HEK293 (cell line): Measurements from ENCODE around the gene PANX2.
"Not testable (repeated sequence)": the region's sequence is repeated elsewhere in the genome, so short reads cannot be mapped to it uniquely, and the experiment has no call there.

Experiments
- CTCF ChIA-PET: fragments of 350-600 bp; formaldehyde crosslinking; extraction: SDS; loops from one replicate; lab custom pipeline; 2021; ENCODE audit warnings: antibody characterized with exemption; lab: Yijun Ruan, JAX
- POLR2A ChIA-PET: fragments of 300-600 bp; formaldehyde crosslinking; extraction: SDS; loops from one replicate; lab custom pipeline; 2020; ENCODE audit warnings: antibody characterized with exemption, inconsistent platforms; lab: Yijun Ruan, JAX
- H3K27ac ChIP-seq: fragments of 200-500 bp; sonication (Bioruptor generic); 2 replicates; pipeline ENCODE4 v1.5.1; 2014; ENCODE audit warnings: low read depth, low read length, control low read depth, inconsistent platforms; ENCODE audit errors: extremely low read depth
- H3K36me3 ChIP-seq, 2 experiments: fragments of 200-500 bp in 1 of 2; sonication (Bioruptor generic) in 1 of 2; 1 replicate in 1 of 2; 2 replicates in 1 of 2; pipeline ENCODE4 v1.5.1; 2014 to 2017; ENCODE audit warnings: inconsistent platforms in 2 of 2, low read length in 2 of 2; ENCODE audit not compliant: control insufficient read depth in 2 of 2, insufficient read depth in 1 of 2
- H3K4me1 ChIP-seq: fragments of 200-500 bp; sonication (Bioruptor generic); 2 replicates; pipeline ENCODE4 v1.5.1; 2014; ENCODE audit warnings: mild to moderate bottlenecking, low read length, inconsistent platforms; ENCODE audit not compliant: control insufficient read depth, insufficient read depth
- H3K4me3 ChIP-seq: 2 replicates; pipeline ENCODE4 v1.5.1; 2011; ENCODE audit warnings: low read depth, mild to moderate bottlenecking, control low read depth, low read length, moderate library complexity
- H3K9me3 ChIP-seq: fragments of 200-500 bp; sonication (Bioruptor generic); 2 replicates; pipeline ENCODE4 v1.5.1; 2014; ENCODE audit warnings: low read depth, low read length, inconsistent platforms; ENCODE audit not compliant: control insufficient read depth, insufficient read depth
- GLIS2 ChIP-seq: fragments of 450-650 bp; formaldehyde crosslinking; IDR thresholded peaks from 2 replicates; pipeline ENCODE4 v1.5.1; 2016; ENCODE audit warnings: missing biosample characterization, missing genetic modification characterization
- SALL2 ChIP-seq: fragments of 450-650 bp; formaldehyde crosslinking; IDR thresholded peaks from 2 replicates; pipeline ENCODE4 v1.5.0; 2017; ENCODE audit warnings: missing biosample characterization, mild to moderate bottlenecking, missing genetic modification characterization, borderline replicate concordance
- SCRT1 ChIP-seq: fragments of 450-650 bp; formaldehyde crosslinking; IDR thresholded peaks from 2 replicates; pipeline ENCODE4 v1.5.1; 2016; ENCODE audit warnings: missing biosample characterization, missing genetic modification characterization, borderline replicate concordance
- SETDB1 ChIP-seq: IDR thresholded peaks from one replicate; pipeline ENCODE4 v1.6.1; 2017; ENCODE audit warnings: mild to moderate bottlenecking, low read length, moderate library complexity, mixed read lengths; ENCODE audit not compliant: insufficient read length
- YY2 ChIP-seq: fragments of 450-650 bp; formaldehyde crosslinking; IDR thresholded peaks from 2 replicates; pipeline ENCODE4 v1.5.1; 2016; ENCODE audit warnings: missing biosample characterization, missing genetic modification characterization
- ZBTB17 ChIP-seq: fragments of 450-650 bp; formaldehyde crosslinking; IDR thresholded peaks from 2 replicates; pipeline ENCODE4 v1.5.1; 2016; ENCODE audit warnings: missing biosample characterization, missing genetic modification characterization
- ZIC2 ChIP-seq: fragments of 450-650 bp; formaldehyde crosslinking; IDR thresholded peaks from 2 replicates; pipeline ENCODE4 v1.5.1; 2016; ENCODE audit warnings: missing biosample characterization, missing genetic modification characterization
- ZNF155 ChIP-seq: fragments of 450-650 bp; formaldehyde crosslinking; IDR thresholded peaks from 2 replicates; pipeline ENCODE4 v1.5.1; 2016; ENCODE audit warnings: missing biosample characterization, missing genetic modification characterization
- ZNF174 ChIP-seq: fragments of 450-650 bp; formaldehyde crosslinking; IDR thresholded peaks from 2 replicates; pipeline ENCODE4 v1.5.0; 2017; ENCODE audit warnings: missing biosample characterization, mild to moderate bottlenecking, missing genetic modification characterization
- ZNF266 ChIP-seq: fragments of 450-650 bp; formaldehyde crosslinking; IDR thresholded peaks from 2 replicates; pipeline ENCODE4 v1.5.1; 2016; ENCODE audit warnings: missing biosample characterization, missing genetic modification characterization, low read depth
- ZNF37A ChIP-seq: fragments of 450-650 bp; IDR thresholded peaks from 2 replicates; pipeline ENCODE4 v1.5.1; 2018; ENCODE audit warnings: missing biosample characterization, missing genetic modification characterization
- ZNF404 ChIP-seq: fragments of 450-650 bp; formaldehyde crosslinking; IDR thresholded peaks from 2 replicates; pipeline ENCODE4 v1.5.1; 2017; ENCODE audit warnings: missing biosample characterization, missing genetic modification characterization
- ZNF423 ChIP-seq: fragments of 450-650 bp; formaldehyde crosslinking; IDR thresholded peaks from 2 replicates; pipeline ENCODE4 v1.5.1; 2016; ENCODE audit warnings: missing biosample characterization, missing genetic modification characterization
- ZNF473 ChIP-seq: fragments of 450-650 bp; formaldehyde crosslinking; IDR thresholded peaks from 2 replicates; pipeline ENCODE4 v1.5.1; 2017; ENCODE audit warnings: missing biosample characterization, missing genetic modification characterization
- ZNF530 ChIP-seq: fragments of 450-650 bp; formaldehyde crosslinking; IDR thresholded peaks from 2 replicates; pipeline ENCODE4 v1.5.1; 2016; ENCODE audit warnings: low read depth, missing biosample characterization, missing genetic modification characterization
- ZNF629 ChIP-seq: fragments of 450-650 bp; formaldehyde crosslinking; IDR thresholded peaks from 2 replicates; pipeline ENCODE4 v1.5.1; 2017; ENCODE audit warnings: missing biosample characterization, missing genetic modification characterization
- ZNF776 ChIP-seq: fragments of 450-650 bp; formaldehyde crosslinking; IDR thresholded peaks from 2 replicates; pipeline ENCODE4 v1.5.0; 2017; ENCODE audit warnings: missing biosample characterization, missing genetic modification characterization, borderline replicate concordance
- ZSCAN16 ChIP-seq: fragments of 450-650 bp; formaldehyde crosslinking; IDR thresholded peaks from 2 replicates; pipeline ENCODE4 v1.5.1; 2016; ENCODE audit warnings: missing biosample characterization, missing genetic modification characterization
- TF ChIP-seq, protein P1 (sequence below): fragments of 450-650 bp; formaldehyde crosslinking; IDR thresholded peaks from 2 replicates; pipeline ENCODE4 v1.5.1; 2016; ENCODE audit warnings: missing biosample characterization, missing genetic modification characterization
- TF ChIP-seq, protein P2 (sequence below): fragments of 450-650 bp; formaldehyde crosslinking; IDR thresholded peaks from 2 replicates; pipeline ENCODE4 v1.5.1; 2016; ENCODE audit warnings: missing biosample characterization, missing genetic modification characterization
- TF ChIP-seq, protein P3 (sequence below): fragments of 450-650 bp; formaldehyde crosslinking; IDR thresholded peaks from 2 replicates; pipeline ENCODE4 v1.5.1; 2016; ENCODE audit warnings: missing biosample characterization, missing genetic modification characterization, low read depth
- TF ChIP-seq, protein P4 (sequence below): fragments of 450-650 bp; IDR thresholded peaks from 2 replicates; pipeline ENCODE4 v1.5.1; 2018; ENCODE audit warnings: missing biosample characterization, missing genetic modification characterization
- TF ChIP-seq, protein P5 (sequence below): fragments of 450-650 bp; formaldehyde crosslinking; IDR thresholded peaks from 2 replicates; pipeline ENCODE4 v1.5.1; 2017; ENCODE audit warnings: missing biosample characterization, missing genetic modification characterization

PANX2 gene

DNA sequence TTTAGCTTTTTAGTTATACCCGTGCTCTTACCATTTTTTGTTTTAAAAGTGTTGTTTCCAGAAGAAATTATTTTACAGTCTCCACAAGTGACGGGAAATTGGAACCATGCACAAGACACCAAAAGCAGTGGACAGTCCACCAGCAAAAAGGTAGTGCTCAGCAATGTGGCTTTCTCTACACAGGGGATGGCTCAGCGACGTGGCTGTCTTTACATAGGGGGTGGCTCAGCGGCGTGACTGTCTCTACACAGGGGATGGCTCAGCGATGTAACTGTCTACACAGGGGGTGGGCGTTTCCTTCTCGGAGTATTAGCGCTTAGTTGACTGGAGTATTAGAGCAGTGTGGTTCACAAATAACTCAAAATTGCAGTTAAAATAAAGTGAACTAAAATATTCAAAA lies 36.0 kb upstream of the PANX2 start (continued):
- TF ChIP-seq, protein P1, sequence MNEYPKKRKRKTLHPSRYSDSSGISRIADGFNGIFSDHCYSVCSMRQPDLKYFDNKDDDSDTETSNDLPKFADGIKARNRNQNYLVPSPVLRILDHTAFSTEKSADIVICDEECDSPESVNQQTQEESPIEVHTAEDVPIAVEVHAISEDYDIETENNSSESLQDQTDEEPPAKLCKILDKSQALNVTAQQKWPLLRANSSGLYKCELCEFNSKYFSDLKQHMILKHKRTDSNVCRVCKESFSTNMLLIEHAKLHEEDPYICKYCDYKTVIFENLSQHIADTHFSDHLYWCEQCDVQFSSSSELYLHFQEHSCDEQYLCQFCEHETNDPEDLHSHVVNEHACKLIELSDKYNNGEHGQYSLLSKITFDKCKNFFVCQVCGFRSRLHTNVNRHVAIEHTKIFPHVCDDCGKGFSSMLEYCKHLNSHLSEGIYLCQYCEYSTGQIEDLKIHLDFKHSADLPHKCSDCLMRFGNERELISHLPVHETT: no peak
- no peak for TF ChIP-seq ZNF37A (tag by site-specific recombination)
- TF ChIP-seq, protein P2, sequence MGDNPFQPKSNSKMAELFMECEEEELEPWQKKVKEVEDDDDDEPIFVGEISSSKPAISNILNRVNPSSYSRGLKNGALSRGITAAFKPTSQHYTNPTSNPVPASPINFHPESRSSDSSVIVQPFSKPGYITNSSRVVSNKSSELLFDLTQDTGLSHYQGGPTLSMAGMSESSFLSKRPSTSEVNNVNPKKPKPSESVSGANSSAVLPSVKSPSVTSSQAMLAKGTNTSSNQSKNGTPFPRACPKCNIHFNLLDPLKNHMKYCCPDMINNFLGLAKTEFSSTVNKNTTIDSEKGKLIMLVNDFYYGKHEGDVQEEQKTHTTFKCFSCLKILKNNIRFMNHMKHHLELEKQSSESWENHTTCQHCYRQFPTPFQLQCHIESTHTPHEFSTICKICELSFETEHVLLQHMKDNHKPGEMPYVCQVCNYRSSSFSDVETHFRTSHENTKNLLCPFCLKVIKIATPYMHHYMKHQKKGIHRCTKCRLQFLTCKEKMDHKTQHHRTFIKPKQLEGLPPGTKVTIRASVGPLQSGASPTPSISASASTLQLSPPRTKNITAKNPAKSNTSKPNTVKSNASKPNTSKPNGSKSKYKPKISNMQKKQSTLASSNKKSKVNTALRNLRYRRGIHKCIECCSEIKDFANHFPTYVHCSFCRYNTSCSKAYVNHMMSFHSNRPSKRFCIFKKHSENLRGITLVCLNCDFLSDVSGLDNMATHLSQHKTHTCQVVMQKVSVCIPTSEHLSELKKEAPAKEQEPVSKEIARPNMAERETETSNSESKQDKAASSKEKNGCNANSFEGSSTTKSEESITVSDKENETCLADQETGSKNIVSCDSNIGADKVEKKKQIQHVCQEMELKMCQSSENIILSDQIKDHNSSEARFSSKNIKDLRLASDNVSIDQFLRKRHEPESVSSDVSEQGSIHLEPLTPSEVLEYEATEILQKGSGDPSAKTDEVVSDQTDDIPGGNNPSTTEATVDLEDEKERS (tag by site-specific recombination): no peak
- TF ChIP-seq ZNF776 (tag by site-specific recombination): no peak
- TF ChIP-seq, protein P3, sequence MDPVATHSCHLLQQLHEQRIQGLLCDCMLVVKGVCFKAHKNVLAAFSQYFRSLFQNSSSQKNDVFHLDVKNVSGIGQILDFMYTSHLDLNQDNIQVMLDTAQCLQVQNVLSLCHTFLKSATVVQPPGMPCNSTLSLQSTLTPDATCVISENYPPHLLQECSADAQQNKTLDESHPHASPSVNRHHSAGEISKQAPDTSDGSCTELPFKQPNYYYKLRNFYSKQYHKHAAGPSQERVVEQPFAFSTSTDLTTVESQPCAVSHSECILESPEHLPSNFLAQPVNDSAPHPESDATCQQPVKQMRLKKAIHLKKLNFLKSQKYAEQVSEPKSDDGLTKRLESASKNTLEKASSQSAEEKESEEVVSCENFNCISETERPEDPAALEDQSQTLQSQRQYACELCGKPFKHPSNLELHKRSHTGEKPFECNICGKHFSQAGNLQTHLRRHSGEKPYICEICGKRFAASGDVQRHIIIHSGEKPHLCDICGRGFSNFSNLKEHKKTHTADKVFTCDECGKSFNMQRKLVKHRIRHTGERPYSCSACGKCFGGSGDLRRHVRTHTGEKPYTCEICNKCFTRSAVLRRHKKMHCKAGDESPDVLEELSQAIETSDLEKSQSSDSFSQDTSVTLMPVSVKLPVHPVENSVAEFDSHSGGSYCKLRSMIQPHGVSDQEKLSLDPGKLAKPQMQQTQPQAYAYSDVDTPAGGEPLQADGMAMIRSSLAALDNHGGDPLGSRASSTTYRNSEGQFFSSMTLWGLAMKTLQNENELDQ (tag by site-specific recombination): no peak
- no peak for TF ChIP-seq GLIS2
- TF ChIP-seq ZBTB17: no peak
- TF ChIP-seq, protein P4, sequence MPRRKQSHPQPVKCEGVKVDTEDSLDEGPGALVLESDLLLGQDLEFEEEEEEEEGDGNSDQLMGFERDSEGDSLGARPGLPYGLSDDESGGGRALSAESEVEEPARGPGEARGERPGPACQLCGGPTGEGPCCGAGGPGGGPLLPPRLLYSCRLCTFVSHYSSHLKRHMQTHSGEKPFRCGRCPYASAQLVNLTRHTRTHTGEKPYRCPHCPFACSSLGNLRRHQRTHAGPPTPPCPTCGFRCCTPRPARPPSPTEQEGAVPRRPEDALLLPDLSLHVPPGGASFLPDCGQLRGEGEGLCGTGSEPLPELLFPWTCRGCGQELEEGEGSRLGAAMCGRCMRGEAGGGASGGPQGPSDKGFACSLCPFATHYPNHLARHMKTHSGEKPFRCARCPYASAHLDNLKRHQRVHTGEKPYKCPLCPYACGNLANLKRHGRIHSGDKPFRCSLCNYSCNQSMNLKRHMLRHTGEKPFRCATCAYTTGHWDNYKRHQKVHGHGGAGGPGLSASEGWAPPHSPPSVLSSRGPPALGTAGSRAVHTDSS (tag by site-specific recombination): no peak
- no peak for TF ChIP-seq SALL2 (tag by site-specific recombination)
- TF ChIP-seq, protein P5, sequence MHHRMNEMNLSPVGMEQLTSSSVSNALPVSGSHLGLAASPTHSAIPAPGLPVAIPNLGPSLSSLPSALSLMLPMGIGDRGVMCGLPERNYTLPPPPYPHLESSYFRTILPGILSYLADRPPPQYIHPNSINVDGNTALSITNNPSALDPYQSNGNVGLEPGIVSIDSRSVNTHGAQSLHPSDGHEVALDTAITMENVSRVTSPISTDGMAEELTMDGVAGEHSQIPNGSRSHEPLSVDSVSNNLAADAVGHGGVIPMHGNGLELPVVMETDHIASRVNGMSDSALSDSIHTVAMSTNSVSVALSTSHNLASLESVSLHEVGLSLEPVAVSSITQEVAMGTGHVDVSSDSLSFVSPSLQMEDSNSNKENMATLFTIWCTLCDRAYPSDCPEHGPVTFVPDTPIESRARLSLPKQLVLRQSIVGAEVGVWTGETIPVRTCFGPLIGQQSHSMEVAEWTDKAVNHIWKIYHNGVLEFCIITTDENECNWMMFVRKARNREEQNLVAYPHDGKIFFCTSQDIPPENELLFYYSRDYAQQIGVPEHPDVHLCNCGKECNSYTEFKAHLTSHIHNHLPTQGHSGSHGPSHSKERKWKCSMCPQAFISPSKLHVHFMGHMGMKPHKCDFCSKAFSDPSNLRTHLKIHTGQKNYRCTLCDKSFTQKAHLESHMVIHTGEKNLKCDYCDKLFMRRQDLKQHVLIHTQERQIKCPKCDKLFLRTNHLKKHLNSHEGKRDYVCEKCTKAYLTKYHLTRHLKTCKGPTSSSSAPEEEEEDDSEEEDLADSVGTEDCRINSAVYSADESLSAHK (tag by site-specific recombination): no peak

DNA sequence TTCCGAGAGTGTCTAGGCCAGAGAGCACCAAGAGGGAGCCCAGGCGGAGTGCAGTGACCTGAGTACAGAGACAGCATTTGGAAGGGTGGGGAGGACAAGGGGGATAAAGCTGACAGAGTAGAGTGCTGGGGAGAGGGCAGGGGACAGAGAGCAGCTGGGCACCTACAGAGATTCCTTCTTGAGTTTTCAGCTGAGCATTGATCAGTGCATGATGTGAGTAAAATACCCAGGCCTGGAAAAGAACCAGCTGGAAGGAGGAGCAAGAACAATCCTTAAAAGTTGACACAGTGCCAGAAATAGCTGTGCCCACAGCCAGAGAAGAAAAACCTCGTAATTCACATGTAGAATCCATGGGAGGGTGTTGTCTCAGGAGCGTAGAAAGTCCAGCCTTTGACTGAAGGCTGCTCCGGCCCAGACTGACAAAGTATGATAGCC lies 33.9 kb upstream of the PANX2 start:
- peaks cover 2% of the 10 kb centered on the region; the same call in 1 of the 2 replicates for H3K4me1 ChIP-seq
- CTCF ChIA-PET: interaction anchor here (1.1 kb wide), 1 partner anchor 12 kb away, joined by 4 read pairs; no protein-coding TSS in a partner anchor
- TF ChIP-seq ZNF404 (tag by site-specific recombination): no peak
- TF ChIP-seq SCRT1: no peak
- TF ChIP-seq ZNF266: no peak
- no peak for TF ChIP-seq YY2 (tag by site-specific recombination)
- no peak for TF ChIP-seq SETDB1
- no peak for TF ChIP-seq ZNF423 (tag by site-specific recombination)
- TF ChIP-seq ZNF155 (tag by site-specific recombination): no peak
- no peak for TF ChIP-seq GLIS2
- TF ChIP-seq ZSCAN16 (tag by site-specific recombination): no peak
- peak; percentile 56; the same call in 1 of the 2 replicates for TF ChIP-seq ZBTB17
- TF ChIP-seq ZIC2: peak; percentile 48
- TF ChIP-seq ZNF473: no peak
- no peak for TF ChIP-seq ZNF174 (tag by site-specific recombination)
- no peak for TF ChIP-seq ZNF629 (tag by site-specific recombination)
- no peak for TF ChIP-seq ZNF530 (tag by site-specific recombination)
- no peaks in the 10 kb centered on the region for H3K36me3 ChIP-seq
- no peaks in the 10 kb centered on the region for H3K9me3 ChIP-seq
- H3K27ac ChIP-seq: no peak overlapping the region
- POLR2A ChIA-PET: no interaction called here
- no peak overlapping the region for H3K4me3 ChIP-seq

DNA sequence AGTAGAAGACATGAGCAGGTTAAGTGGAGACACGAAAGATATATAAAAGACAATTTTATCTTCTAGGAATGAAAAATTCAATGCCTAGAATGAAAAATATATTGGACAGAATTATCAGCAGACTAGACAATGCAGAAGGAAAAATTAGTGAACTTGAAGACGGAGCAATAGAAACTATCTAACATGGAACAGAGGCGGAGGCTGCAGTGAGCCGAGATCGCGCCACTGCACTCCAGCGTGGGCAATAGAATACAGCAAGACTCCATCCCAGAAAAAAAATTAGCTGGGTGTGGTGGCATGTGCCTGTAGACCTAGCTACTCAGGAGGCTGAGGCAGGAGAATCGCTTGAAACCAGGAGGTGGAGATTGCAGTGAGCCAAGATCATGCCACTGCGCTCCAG lies 33.3 kb upstream of the PANX2 start:
- H3K4me3 ChIP-seq, H3K27ac ChIP-seq, H3K36me3 ChIP-seq, H3K9me3 ChIP-seq, H3K4me1 ChIP-seq, POLR2A ChIA-PET: not testable (repeated sequence)
- CTCF ChIA-PET: interaction anchor here (1.1 kb wide), 1 partner anchor 11 kb away, joined by 4 read pairs; no protein-coding TSS in a partner anchor
